Stomach (tissue), 9 donors: ENCODE data around the gene ARL2. TPM values are rescaled to one million over a fixed set of nuclear protein-coding genes. Genes with fewer than 3 reads are reported as not detected.

Experiments
- DNase-seq, 2 donors: peaks; one replicate each; pipeline versions ENCODE4 v3.0.0 to v3.0.0-alpha.2; 2013 to 2019
- H3K27ac ChIP-seq, 5 donors: fragments of 200-600 bp in 4 of 5; sonication (generic) in 4 of 5; one replicate each; pipeline ENCODE4 v1.5.1; 2013 to 2019; ENCODE audit warnings: mild to moderate bottlenecking in 1 of 5, moderate library complexity in 1 of 5
- H3K27me3 ChIP-seq, 3 donors: fragments of 200-600 bp; sonication (generic); one replicate each; pipeline ENCODE4 v1.5.1; 2017 to 2019; ENCODE audit warnings: mixed run types in 1 of 3
- H3K36me3 ChIP-seq, 4 donors: fragments of 200-600 bp; sonication (generic); 1 replicate in 3 of 4; 2 replicates in 1 of 4; pipeline ENCODE4 v1.5.1; 2016 to 2019
- H3K4me1 ChIP-seq, 4 donors: fragments of 200-600 bp; sonication (generic); one replicate each; pipeline ENCODE4 v1.5.1; 2016 to 2019
- H3K4me3 ChIP-seq, 4 donors: fragments of 200-600 bp; sonication (generic) in 3 of 4; one replicate each; pipeline ENCODE4 v1.5.1; 2016 to 2019; ENCODE audit warnings: mild to moderate bottlenecking in 1 of 4
- H3K9me3 ChIP-seq, 4 donors: fragments of 200-600 bp; sonication (generic); one replicate each; pipeline ENCODE4 v1.5.1; 2016 to 2019
- EP300 ChIP-seq: sonication (generic); formaldehyde crosslinking; IDR thresholded peaks from one replicate; pipeline ENCODE4 v1.6.1; 2017; ENCODE audit warnings: antibody characterized with exemption
- POLR2A ChIP-seq, 4 donors: fragments of 450-650 bp; IDR thresholded peaks; one replicate each; pipeline ENCODE4 v1.6.1; 2016; ENCODE audit warnings: antibody characterized with exemption in 4 of 4, control low read depth in 2 of 4, mild to moderate bottlenecking in 1 of 4, moderate library complexity in 1 of 4
- POLR2AphosphoS5 ChIP-seq, 3 donors: sonication (generic); formaldehyde crosslinking; IDR thresholded peaks; one replicate each; pipeline ENCODE4 v1.6.1; 2016; ENCODE audit warnings: antibody characterized with exemption in 3 of 3
- WGBS, 5 donors: extraction: QIAGEN DNeasy Blood & Tissue Kit in 3 of 5; methylation state at CpG; one replicate each; pipeline versions ENCODE4 v1.1.5 to v1.1.7; 2013 to 2018; 5-methylcytosine and 5-hydroxymethylcytosine counted together
- intact Hi-C: fragments of 100-400 bp; cut with DNase I; formaldehyde crosslinking; loops from one replicate; pipeline ENCODE4 v1.15.1; 2023; ENCODE audit warnings: low total_unique reads
- polyA plus RNA-seq, 3 donors: library from polyadenylated mRNA; stranded (reverse); fragments of 200-250 nt; gene quantifications; one replicate each; pipeline ENCODE4 v1.2.3, GENCODE V29; 2013
- total RNA-seq, 5 donors: library from RNA; depleted of rRNA; stranded (reverse); fragments of >200 nt; gene quantifications; one replicate each; pipeline versions ENCODE4 v1.1.0 to v1.2.3, GENCODE V29; 2014 to 2016
- TF ChIP-seq, protein P1 (sequence below), 7 experiments: fragments of 450-650 bp in 4 of 7; fragments of 200-600 bp in 3 of 7; sonication (generic) in 3 of 7; IDR thresholded peaks; one replicate each; pipeline ENCODE4 v1.5.1; 2016 to 2019; ENCODE audit warnings: antibody characterized with exemption in 7 of 7, control low read depth in 2 of 7, mild to moderate bottlenecking in 1 of 7
- donor health status: healthy with polysubstance abuse.
- donor health status: Bipolar disorder and iron deficiency.
- donor health status: healthy.

Gene ARL2
- total and polyA plus RNA-seq, 8 donors, result 4.9 to 237 (median 93.2) TPM

DNA sequence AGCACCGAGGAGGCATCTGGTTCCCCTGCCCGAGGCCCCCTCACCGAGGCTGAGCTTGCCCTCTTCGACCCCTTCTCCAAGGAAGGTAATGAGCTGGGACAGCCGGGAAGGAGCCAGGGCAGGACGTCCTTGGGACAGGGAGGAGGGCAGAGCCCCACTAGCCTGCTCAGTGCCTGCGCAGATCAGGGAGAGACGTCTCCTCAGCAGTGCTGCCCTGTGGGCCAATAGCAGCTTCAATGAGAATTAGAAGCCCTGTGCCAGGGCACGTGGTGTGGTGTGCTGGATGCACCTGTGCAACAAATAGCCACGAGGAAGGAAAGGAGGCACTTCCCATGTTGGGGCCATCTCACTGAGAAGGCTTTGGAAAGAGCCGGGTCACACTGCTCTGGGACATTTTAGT lies 21.6 kb downstream of the ARL2 start:
- H3K27ac ChIP-seq, result no peak overlapping the region
- intact Hi-C loops, result no loop called here
- no peak for TF ChIP-seq POLR2A (IDR thresholded peaks at IDR 0.05)
- TF ChIP-seq, protein P1, sequence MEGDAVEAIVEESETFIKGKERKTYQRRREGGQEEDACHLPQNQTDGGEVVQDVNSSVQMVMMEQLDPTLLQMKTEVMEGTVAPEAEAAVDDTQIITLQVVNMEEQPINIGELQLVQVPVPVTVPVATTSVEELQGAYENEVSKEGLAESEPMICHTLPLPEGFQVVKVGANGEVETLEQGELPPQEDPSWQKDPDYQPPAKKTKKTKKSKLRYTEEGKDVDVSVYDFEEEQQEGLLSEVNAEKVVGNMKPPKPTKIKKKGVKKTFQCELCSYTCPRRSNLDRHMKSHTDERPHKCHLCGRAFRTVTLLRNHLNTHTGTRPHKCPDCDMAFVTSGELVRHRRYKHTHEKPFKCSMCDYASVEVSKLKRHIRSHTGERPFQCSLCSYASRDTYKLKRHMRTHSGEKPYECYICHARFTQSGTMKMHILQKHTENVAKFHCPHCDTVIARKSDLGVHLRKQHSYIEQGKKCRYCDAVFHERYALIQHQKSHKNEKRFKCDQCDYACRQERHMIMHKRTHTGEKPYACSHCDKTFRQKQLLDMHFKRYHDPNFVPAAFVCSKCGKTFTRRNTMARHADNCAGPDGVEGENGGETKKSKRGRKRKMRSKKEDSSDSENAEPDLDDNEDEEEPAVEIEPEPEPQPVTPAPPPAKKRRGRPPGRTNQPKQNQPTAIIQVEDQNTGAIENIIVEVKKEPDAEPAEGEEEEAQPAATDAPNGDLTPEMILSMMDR (IDR thresholded peaks at IDR 0.05), result no peak
- TF ChIP-seq EP300, result no peak
- TF ChIP-seq POLR2AphosphoS5 (IDR thresholded peaks at IDR 0.05), result no peak
- H3K4me3 ChIP-seq, result no peak overlapping the region
- peaks cover 46 to 87% (median 82%) of the 10 kb centered on the region in 4 donors for H3K36me3 ChIP-seq
- peaks cover 8 to 27% (median 16%) of the 10 kb centered on the region in 4 donors for H3K4me1 ChIP-seq
- H3K27me3 ChIP-seq, result no peaks in the 10 kb centered on the region
- H3K9me3 ChIP-seq, result no peaks in the 10 kb centered on the region
- WGBS, 5 donors, result 65 to 86% (median 83%) methylated on average over 5 to 11 of the region's 11 CpGs
- DNase-seq, result no peak

DNA sequence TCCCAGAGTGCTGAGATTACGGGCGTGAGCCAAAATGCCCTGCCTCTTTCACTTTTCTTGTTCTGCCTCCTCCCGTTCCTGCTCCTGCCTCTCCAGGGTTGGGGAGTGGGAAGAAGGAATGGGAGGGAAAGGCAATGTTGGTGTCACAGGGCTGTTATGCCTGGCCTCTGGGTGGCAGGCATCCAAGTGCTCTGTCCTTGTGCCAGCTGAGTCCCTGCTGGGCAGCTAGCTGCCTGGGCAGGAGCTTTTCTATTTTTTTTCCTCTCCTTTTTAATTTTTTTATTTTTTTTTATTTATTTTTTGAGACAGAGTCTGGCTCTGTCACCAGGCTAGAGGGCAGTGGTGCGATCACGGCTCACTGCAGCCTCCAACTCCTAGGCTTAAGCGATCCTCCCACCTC lies 23.0 kb downstream of the ARL2 start:
- intact Hi-C loops, result no loop called here
- H3K36me3 ChIP-seq, result peaks cover 46 to 76% (median 71%) of the 10 kb centered on the region in 4 donors
- no peaks in the 10 kb centered on the region for H3K27me3 ChIP-seq
- H3K4me1 ChIP-seq, result peaks cover 12 to 27% (median 20%) of the 10 kb centered on the region in 4 donors
- peak in 1 of 2 donors; percentile 90 for DNase-seq
- H3K27ac ChIP-seq, result peak overlapping the region in 4 of 5 donors; percentile 37 to 67 (median 47)
- TF ChIP-seq, protein P1 (IDR thresholded peaks at IDR 0.05), result no peak
- no peak for TF ChIP-seq POLR2A (IDR thresholded peaks at IDR 0.05)
- no peak for TF ChIP-seq EP300
- peak in 1 of 3 donors; percentile 7 for TF ChIP-seq POLR2AphosphoS5 (IDR thresholded peaks at IDR 0.05)
- no peaks in the 10 kb centered on the region for H3K9me3 ChIP-seq
- WGBS, 5 donors, result 34 to 74% (median 45%) methylated on average over 6 of the region's 6 CpGs
- H3K4me3 ChIP-seq, result no peak overlapping the region

DNA sequence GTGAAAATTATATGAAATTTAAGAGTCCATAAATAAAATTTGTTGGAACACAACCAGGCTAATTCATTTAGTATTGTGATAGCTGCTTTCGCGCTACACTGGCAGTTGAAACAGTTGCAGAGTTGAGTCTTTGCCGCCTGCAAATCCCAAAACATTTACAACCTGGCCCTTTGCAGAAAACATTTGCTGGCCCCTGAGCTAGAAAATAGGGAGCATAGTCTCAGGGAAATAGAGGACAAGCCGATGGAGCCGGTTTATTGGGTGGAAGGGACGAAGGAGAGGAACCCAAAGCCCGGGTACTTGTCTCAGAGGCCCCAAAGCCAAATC lies 26.5 kb downstream of the ARL2 start:
- peaks cover 19 to 48% (median 39%) of the 10 kb centered on the region in 4 donors for H3K4me1 ChIP-seq
- H3K4me3 ChIP-seq, result peak overlapping the region; percentile 74 to 98 (median 92)
- no peak for DNase-seq
- TF ChIP-seq, protein P1 (IDR thresholded peaks at IDR 0.05), result no peak
- no peak for TF ChIP-seq EP300
- TF ChIP-seq POLR2A (IDR thresholded peaks at IDR 0.05), result no peak
- TF ChIP-seq POLR2AphosphoS5 (IDR thresholded peaks at IDR 0.05), result no peak
- H3K27me3 ChIP-seq, result no peaks in the 10 kb centered on the region
- H3K9me3 ChIP-seq, result no peaks in the 10 kb centered on the region
- intact Hi-C loops, result no loop called here
- H3K27ac ChIP-seq, result peak overlapping the region; percentile 92 to 99 (median 93)
- peaks cover 35 to 57% (median 51%) of the 10 kb centered on the region in 4 donors for H3K36me3 ChIP-seq
- WGBS, 5 donors, result 6 to 14% (median 10%) methylated on average over 7 of the region's 7 CpGs

DNA sequence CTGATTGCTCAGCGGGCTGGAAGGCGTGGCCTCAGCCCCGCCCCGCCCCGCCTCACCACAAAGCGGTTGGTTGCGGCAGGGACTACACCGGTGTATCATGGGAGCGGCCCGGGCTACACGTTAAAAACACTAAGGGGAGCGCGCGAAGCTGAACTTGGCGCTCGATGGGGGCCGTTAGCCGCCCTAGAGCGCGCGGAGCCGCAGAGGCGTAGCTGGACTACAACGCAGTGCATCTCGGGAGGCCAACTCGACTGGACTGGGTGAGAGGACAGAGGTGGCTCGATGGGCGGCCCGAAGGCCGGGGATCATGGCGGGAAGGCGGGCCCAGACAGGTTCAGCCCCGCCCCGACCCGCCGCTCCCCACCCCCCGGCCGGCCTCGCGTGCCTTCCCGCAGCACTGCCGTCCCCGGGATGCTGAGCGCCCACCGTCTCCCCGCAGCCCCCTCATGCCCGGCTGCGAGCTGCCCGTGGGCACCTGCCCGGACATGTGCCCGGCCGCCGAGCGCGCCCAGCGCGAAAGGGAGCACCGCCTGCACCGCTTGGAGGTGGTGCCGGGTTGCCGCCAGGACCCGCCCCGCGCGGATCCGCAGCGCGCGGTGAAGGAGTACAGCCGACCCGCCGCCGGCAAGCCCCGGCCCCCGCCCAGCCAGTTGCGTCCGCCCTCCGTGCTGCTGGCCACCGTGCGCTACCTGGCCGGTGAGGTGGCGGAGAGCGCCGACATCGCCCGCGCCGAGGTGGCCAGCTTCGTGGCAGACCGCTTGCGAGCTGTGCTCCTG lies 27.1 kb downstream of the ARL2 start, which contains the start of gene SAC3D1:
SAC3D1 (plus strand) TSS at position 364 of the 776 bp plus-strand sequence; CDS start at position 447, 83 bp downstream.
- Histone ChIP-seq H3K27ac (peak within 1 kb of the TSS; percentile 92 to 99 (median 93)), H3K27me3 (no peaks in the 10 kb centered on the region), H3K9me3 (no peaks in the 10 kb centered on the region), H3K4me1 (peaks cover 19 to 49% (median 40%) of the 10 kb centered on the region in 4 donors), H3K36me3 (peaks cover 30 to 57% (median 51%) of the 10 kb centered on the region in 4 donors), H3K4me3 (peak within 1 kb of the TSS; percentile 74 to 98 (median 92))
- TF ChIP-seq EP300 (no peak), POLR2AphosphoS5 (IDR thresholded peaks at IDR 0.05) (peak; percentile 17 to 80 (median 39))
- TF ChIP-seq, protein P1 (IDR thresholded peaks at IDR 0.05), result no peak
- DNase-seq, result peak; percentile 88 to 97
- 0 to 1% (median 1%) methylated on average over 17 to 91 of the region's 91 CpGs for WGBS, 5 donors
- intact Hi-C loops, result no loop called here
